ENCODE results near the gene DTX3.

DNA sequence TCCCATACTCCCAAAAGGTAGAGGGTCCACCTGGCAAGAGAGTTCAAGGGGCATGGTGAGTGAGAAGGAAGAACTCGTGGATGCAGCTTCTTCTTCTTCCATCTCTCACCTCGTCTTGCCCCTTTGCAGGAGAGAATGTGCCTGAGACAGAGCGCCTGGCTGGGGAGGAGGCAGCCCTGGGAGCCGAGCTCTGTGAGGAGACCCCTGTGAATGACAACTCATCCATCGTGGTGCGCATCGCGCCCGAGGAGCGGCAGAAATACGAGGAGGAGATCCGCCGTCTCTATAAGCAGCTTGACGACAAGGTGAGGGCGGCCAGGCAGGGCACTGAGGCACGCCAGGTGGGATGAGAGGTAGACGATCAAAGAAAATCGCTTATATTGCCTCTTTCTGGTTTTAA is 34.8 kb upstream of the DTX3 start:
- no peak for TF ChIP-seq POLR2AphosphoS5 (IDR thresholded peaks at IDR 0.05)
- TF ChIP-seq, protein P1, sequence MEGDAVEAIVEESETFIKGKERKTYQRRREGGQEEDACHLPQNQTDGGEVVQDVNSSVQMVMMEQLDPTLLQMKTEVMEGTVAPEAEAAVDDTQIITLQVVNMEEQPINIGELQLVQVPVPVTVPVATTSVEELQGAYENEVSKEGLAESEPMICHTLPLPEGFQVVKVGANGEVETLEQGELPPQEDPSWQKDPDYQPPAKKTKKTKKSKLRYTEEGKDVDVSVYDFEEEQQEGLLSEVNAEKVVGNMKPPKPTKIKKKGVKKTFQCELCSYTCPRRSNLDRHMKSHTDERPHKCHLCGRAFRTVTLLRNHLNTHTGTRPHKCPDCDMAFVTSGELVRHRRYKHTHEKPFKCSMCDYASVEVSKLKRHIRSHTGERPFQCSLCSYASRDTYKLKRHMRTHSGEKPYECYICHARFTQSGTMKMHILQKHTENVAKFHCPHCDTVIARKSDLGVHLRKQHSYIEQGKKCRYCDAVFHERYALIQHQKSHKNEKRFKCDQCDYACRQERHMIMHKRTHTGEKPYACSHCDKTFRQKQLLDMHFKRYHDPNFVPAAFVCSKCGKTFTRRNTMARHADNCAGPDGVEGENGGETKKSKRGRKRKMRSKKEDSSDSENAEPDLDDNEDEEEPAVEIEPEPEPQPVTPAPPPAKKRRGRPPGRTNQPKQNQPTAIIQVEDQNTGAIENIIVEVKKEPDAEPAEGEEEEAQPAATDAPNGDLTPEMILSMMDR (IDR thresholded peaks at IDR 0.05) = no peak
